HG03521 (cell line): ENCODE results near the gene SOX30.

ENCODE experiments used
- ATAC-seq: cut with Tn5 transposase; IDR thresholded peaks from one replicate; pipeline ENCODE4 v1.9.1; 2021; ENCODE audit warnings: mild to moderate bottlenecking, moderate library complexity; ENCODE audit not compliant: unreplicated experiment

The SOX30 gene

DNA sequence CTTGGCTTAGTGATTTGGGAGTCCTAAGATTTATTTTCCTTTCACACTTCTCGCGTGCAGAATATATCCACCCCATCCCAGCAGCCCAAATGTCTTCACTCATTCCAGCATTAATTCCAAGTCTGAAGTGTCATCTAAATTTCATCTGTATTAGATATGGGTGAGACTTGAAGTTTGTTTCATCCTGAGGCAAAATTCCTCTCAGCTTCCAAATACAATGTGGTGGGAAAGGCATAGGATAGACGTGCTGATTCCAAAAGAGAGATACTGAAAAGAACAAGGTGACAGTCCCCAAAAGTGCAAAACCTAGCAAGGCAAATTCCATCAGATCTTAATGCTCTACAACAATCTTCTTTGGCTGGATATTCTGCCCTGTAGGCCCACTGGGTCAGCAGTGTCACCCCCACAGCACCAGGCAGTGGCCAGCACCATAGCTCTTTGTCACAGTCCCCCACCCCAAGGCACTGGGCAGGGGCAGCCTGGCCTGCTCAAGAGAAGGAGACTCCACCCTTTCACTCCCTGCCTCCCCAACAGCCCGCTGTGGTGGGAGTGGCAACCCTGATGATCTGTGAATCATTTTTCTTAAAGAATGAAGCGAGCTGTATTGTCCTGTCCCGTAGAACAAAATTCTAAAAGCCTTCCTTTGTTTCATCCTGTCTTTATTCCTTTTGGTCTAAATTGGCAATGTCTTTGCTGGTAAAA lies 74.0 kb downstream of the SOX30 start:
- no peak for ATAC-seq

DNA sequence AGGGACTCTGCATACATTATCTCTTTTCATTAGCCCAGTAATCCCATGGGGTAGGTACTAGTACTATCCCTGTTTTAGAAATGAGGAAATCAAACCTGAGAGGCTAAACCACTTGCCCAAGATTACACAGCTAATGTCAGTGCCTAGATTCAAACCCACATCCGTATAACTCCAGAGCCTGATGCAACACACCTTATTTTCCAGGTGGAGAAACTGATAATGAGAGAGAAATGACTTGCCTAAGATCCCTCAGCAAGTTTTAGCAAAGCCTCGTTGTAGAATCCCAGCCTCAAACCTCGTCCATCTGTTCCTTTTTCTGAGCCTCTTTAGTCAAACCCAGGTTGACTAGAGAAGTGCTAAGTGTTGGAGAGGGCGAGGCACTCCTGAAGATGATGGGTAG lies 75.6 kb downstream of the SOX30 start:
- ATAC-seq, result no peak
